ENCODE measurements around the gene EPB41L4B. TPM values are rescaled to one million over a fixed set of nuclear protein-coding genes. Genes with fewer than 3 reads are reported as not detected.

Gene EPB41L4B
- total RNA-seq, 2 donors from 2014 or later, result 0.27 to 1.1 TPM

- no peak for ATAC-seq (ENCODE audit: insufficient number of reproducible peaks, low FRiP score, low read depth)
- Histone ChIP-seq H3K36me3 (no peaks in the 10 kb centered on the region), H3K9me3 (no peaks in the 10 kb centered on the region), H3K27ac (no peak overlapping the region), H3K27me3 (replicated peaks; ENCODE audit: insufficient read depth) (no peaks in the 10 kb centered on the region), H3K4me3 (no peak overlapping the region), H3K4me1 (ENCODE audit: control insufficient read depth in 1 of 2, low read depth in 2 of 2) (no peaks in the 10 kb centered on the region)
- TF ChIP-seq, protein P1, sequence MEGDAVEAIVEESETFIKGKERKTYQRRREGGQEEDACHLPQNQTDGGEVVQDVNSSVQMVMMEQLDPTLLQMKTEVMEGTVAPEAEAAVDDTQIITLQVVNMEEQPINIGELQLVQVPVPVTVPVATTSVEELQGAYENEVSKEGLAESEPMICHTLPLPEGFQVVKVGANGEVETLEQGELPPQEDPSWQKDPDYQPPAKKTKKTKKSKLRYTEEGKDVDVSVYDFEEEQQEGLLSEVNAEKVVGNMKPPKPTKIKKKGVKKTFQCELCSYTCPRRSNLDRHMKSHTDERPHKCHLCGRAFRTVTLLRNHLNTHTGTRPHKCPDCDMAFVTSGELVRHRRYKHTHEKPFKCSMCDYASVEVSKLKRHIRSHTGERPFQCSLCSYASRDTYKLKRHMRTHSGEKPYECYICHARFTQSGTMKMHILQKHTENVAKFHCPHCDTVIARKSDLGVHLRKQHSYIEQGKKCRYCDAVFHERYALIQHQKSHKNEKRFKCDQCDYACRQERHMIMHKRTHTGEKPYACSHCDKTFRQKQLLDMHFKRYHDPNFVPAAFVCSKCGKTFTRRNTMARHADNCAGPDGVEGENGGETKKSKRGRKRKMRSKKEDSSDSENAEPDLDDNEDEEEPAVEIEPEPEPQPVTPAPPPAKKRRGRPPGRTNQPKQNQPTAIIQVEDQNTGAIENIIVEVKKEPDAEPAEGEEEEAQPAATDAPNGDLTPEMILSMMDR (IDR thresholded peaks at IDR 0.05), result no peak
- no peak for DNase-seq (ENCODE audit: low spot score)
These were observed 88.2 kb downstream of the EPB41L4B start for GRCh38 chr9:109232449-109233237.

DNA sequence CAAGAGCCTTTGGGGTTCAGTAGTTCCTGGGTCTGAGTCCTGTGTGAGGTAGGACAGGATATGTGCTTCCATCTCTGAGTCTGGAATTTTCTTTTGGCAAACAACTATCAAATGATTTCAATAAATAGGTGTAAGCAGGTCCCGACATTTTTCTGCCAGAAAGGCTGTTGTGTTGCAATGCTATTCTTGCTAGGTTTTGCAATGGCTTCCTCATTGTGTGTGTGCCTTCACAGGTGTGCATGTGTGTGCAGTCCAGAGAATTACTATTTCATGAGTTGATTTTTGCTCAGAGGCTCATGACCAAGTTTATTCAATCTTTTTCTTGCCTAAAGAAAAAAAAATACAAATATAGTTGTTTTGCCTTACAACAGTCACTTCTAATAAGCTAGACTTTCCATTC, 89.3 kb downstream of the EPB41L4B start:
- no peak for DNase-seq (ENCODE audit: low spot score)
- ATAC-seq (ENCODE audit: insufficient number of reproducible peaks, low FRiP score, low read depth), result no peak
- H3K4me3 ChIP-seq, result no peak overlapping the region
- no peaks in the 10 kb centered on the region for H3K9me3 ChIP-seq
- H3K27ac ChIP-seq, result no peak overlapping the region
- TF ChIP-seq, protein P1 (IDR thresholded peaks at IDR 0.05), result no peak
- no peaks in the 10 kb centered on the region for H3K27me3 ChIP-seq (replicated peaks; ENCODE audit: insufficient read depth)
- no peaks in the 10 kb centered on the region for H3K36me3 ChIP-seq
- no peaks in the 10 kb centered on the region for H3K4me1 ChIP-seq (ENCODE audit: control insufficient read depth in 1 of 2, low read depth in 2 of 2)

- Histone ChIP-seq H3K27ac (no peak overlapping the region), H3K27me3 (replicated peaks; ENCODE audit: insufficient read depth) (no peaks in the 10 kb centered on the region), H3K4me3 (no peak overlapping the region), H3K36me3 (no peaks in the 10 kb centered on the region), H3K9me3 (no peaks in the 10 kb centered on the region), H3K4me1 (ENCODE audit: control insufficient read depth in 1 of 2, low read depth in 2 of 2) (no peaks in the 10 kb centered on the region)
- TF ChIP-seq, protein P1 (IDR thresholded peaks at IDR 0.05), result no peak
- DNase-seq (ENCODE audit: low spot score) (no peak), ATAC-seq (ENCODE audit: insufficient number of reproducible peaks, low FRiP score, low read depth) (no peak)
These were observed 90.6 kb downstream of the EPB41L4B start for GRCh38 chr9:109230277-109230676.

GRCh38 chr9:109229682-109230081, 91.2 kb downstream of the EPB41L4B start:
- TF ChIP-seq, protein P1 (IDR thresholded peaks at IDR 0.05), result no peak
- H3K27ac ChIP-seq, result no peak overlapping the region
- no peaks in the 10 kb centered on the region for H3K27me3 ChIP-seq (replicated peaks; ENCODE audit: insufficient read depth)
- no peaks in the 10 kb centered on the region for H3K9me3 ChIP-seq
- ATAC-seq (ENCODE audit: insufficient number of reproducible peaks, low FRiP score, low read depth) (no peak), DNase-seq (ENCODE audit: low spot score) (no peak)
- H3K4me1 ChIP-seq (ENCODE audit: control insufficient read depth in 1 of 2, low read depth in 2 of 2), result no peaks in the 10 kb centered on the region
- H3K4me3 ChIP-seq, result no peak overlapping the region
- H3K36me3 ChIP-seq, result no peaks in the 10 kb centered on the region

- TF ChIP-seq, protein P1 (IDR thresholded peaks at IDR 0.05), result no peak
- Histone ChIP-seq H3K36me3 (no peaks in the 10 kb centered on the region), H3K4me3 (no peak overlapping the region), H3K27me3 (replicated peaks; ENCODE audit: insufficient read depth) (no peaks in the 10 kb centered on the region), H3K27ac (no peak overlapping the region), H3K9me3 (no peaks in the 10 kb centered on the region), H3K4me1 (ENCODE audit: control insufficient read depth in 1 of 2, low read depth in 2 of 2) (no peaks in the 10 kb centered on the region)
- ATAC-seq (ENCODE audit: insufficient number of reproducible peaks, low FRiP score, low read depth) (no peak), DNase-seq (ENCODE audit: low spot score) (no peak)
These were observed 92.7 kb downstream of the EPB41L4B start for GRCh38 chr9:109228093-109228642.

Measured in thoracic aorta (tissue), 2 donors.